Hepatocyte (in vitro differentiated cells): ENCODE data around the gene PTBP3.

Source experiments
- EZH2 ChIP-seq: fragments of 200-600 bp; sonication (generic); IDR thresholded peaks from 2 replicates; pipeline ENCODE4 v1.6.1; 2016; ENCODE audit warnings: antibody characterized with exemption, mild to moderate bottlenecking, borderline replicate concordance
- TF ChIP-seq, protein P1 (sequence below): fragments of 200-600 bp; sonication (generic); IDR thresholded peaks from 2 replicates; pipeline ENCODE4 v1.5.1; 2016; ENCODE audit warnings: antibody characterized with exemption, mild to moderate bottlenecking; ENCODE audit not compliant: poor library complexity

DNA sequence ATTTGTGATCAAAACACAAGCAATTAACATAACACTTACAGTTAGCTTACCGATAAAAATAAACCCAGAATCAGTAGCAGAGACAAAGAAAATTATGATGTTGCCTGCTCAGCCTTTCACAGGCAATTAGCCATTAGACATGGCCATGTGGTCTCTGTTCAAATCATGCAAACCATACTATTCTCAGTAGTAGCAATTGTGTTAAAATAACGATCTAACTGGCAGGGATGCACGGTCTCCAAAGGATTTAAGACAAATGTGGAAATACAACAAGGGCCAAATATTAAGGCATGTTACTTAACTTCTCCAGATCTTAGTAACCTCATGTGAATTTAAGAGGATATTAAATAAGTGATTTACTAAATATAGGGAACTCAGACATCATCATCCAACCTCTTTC, 59.5 kb downstream of the PTBP3 start:
- TF ChIP-seq EZH2: no peak
- TF ChIP-seq, protein P1, sequence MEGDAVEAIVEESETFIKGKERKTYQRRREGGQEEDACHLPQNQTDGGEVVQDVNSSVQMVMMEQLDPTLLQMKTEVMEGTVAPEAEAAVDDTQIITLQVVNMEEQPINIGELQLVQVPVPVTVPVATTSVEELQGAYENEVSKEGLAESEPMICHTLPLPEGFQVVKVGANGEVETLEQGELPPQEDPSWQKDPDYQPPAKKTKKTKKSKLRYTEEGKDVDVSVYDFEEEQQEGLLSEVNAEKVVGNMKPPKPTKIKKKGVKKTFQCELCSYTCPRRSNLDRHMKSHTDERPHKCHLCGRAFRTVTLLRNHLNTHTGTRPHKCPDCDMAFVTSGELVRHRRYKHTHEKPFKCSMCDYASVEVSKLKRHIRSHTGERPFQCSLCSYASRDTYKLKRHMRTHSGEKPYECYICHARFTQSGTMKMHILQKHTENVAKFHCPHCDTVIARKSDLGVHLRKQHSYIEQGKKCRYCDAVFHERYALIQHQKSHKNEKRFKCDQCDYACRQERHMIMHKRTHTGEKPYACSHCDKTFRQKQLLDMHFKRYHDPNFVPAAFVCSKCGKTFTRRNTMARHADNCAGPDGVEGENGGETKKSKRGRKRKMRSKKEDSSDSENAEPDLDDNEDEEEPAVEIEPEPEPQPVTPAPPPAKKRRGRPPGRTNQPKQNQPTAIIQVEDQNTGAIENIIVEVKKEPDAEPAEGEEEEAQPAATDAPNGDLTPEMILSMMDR: no peak
